Epithelial cell of esophagus (primary cell): ENCODE results near the gene TSHZ2.
A peak's percentile ranks its signal among the peaks of the same experiment; 100 is the strongest.
"Not testable (repeated sequence)": the region's sequence is repeated elsewhere in the genome, so short reads cannot be mapped to it uniquely, and the experiment has no call there.

ENCODE experiments used
- DNase-seq: peaks from one replicate; pipeline ENCODE4 v3.0.0; 2010; ENCODE audit warnings: low read depth
- H3K4me3 ChIP-seq: 2 replicates; pipeline ENCODE4 v1.5.1; 2011; ENCODE audit warnings: mild to moderate bottlenecking, low read length, control low read depth
- TF ChIP-seq, protein P1 (sequence below): IDR thresholded peaks from 2 replicates; pipeline ENCODE4 v1.5.1; 2011; ENCODE audit warnings: low read depth, mild to moderate bottlenecking, low read length, control low read depth, inconsistent platforms; ENCODE audit not compliant: insufficient read depth; ENCODE audit errors: missing control alignments

Gene TSHZ2

DNA sequence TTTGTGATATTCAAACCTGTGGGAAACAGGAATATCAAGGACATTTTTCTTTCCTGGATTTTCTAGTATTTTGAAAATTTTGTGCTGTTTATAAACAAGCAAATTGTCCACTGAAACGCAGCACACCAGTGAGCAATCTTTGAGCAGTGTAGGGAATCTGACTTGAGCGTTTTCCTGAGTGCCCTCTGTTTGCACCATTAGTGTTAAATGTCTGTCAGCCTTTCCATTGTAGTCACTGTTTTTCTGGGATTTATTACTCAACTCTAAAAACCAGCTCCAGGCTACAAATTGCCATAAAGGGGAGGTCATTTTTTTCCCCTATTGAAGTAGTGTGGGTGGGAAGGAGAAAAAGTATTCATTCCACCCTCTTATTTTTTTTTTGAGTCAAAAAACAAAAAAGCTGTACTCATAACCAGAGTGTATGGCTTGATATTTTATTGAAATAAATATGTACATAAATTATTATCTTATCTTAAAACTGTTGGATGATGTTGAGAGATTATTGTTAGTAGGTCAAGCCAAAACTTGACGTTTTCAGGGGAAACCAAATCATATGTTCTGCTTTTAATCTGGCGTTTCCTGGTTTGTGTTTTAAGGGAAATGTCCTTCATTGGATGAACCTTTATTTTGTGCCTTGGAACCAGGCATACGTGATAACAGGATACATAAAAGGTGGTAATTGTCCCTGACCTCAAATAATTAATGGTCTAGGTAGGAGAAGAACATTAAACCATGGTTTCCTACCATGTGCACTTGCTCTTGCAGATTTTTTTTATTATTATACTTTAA is 51.8 kb downstream of the TSHZ2 start:
- no peak overlapping the region for H3K4me3 ChIP-seq
- TF ChIP-seq, protein P1, sequence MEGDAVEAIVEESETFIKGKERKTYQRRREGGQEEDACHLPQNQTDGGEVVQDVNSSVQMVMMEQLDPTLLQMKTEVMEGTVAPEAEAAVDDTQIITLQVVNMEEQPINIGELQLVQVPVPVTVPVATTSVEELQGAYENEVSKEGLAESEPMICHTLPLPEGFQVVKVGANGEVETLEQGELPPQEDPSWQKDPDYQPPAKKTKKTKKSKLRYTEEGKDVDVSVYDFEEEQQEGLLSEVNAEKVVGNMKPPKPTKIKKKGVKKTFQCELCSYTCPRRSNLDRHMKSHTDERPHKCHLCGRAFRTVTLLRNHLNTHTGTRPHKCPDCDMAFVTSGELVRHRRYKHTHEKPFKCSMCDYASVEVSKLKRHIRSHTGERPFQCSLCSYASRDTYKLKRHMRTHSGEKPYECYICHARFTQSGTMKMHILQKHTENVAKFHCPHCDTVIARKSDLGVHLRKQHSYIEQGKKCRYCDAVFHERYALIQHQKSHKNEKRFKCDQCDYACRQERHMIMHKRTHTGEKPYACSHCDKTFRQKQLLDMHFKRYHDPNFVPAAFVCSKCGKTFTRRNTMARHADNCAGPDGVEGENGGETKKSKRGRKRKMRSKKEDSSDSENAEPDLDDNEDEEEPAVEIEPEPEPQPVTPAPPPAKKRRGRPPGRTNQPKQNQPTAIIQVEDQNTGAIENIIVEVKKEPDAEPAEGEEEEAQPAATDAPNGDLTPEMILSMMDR = no peak
- DNase-seq = peak; percentile 8

DNA sequence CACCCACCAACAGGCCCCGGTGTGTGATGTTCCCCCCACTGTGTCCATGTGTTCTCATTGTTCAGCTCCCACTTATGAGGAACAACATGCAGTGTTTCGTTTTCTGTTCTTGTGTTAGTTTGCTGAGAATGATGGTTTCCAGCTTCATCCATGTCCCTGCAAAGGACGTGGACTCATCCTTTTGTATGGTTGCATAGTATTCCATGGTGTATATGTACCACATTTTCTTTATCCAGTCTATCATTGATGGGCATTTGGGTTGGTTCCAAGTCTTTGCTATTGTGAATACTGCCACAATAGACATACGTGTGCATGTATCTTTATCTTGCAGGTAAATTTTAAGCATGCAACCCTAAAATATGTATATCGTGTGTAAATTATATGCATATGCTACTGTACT is 52.5 kb downstream of the TSHZ2 start:
- not testable (repeated sequence) for H3K4me3 ChIP-seq, DNase-seq

DNA sequence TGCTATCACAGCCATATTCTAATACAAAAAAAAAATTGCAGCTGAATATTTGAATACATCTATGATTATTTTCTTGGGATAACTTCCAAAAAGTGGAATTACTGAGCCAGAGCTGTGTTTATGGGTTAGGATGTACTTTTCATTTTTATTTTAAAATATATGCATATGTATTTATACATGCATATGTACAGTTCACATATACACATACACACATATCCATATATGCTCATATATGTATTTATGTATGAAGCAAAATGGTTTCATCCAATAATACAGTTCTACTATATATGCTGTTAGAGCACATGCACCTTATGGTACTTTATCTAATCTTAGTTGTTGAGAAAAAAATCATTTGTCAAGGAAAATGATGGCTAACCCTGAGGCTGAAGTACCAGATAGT is 54.9 kb downstream of the TSHZ2 start:
- TF ChIP-seq, protein P1 = no peak

DNA sequence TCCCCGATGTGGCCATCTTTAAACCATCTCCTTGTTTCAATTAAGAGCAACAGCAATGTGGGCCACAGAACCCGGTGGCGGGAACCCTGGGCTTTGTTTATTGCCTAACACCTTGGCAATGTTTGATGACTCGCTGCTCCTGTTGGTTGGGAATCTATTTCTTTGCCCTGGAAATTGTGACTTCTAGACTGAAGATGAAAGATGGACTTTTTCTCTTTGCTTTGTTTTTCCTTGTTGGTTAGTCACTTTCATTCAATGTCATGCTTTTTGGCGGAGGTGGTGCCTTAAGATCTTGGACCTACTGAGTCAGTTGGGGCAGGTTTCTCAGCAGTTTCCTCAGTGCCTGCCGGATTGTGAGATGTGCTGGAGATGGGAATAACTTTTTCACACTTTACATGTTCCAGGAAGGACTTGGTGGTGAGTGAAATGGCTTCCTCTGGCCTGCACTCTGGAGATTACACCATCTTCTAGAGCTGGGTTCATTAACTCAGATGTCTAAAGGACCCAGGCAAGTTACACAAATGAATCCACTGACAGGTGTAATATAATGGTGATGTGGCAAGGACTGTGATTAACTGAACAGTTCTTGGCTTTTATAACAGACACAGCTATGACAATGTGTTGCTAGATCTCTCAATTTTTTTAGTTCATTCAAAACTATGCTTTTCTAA is 56.3 kb downstream of the TSHZ2 start:
- no peak overlapping the region for H3K4me3 ChIP-seq
- DNase-seq = peak; percentile 48

More for the DNA sequence above, 54.9 kb downstream of the TSHZ2 start:
- no peak overlapping the region for H3K4me3 ChIP-seq
- no peak for DNase-seq

DNA sequence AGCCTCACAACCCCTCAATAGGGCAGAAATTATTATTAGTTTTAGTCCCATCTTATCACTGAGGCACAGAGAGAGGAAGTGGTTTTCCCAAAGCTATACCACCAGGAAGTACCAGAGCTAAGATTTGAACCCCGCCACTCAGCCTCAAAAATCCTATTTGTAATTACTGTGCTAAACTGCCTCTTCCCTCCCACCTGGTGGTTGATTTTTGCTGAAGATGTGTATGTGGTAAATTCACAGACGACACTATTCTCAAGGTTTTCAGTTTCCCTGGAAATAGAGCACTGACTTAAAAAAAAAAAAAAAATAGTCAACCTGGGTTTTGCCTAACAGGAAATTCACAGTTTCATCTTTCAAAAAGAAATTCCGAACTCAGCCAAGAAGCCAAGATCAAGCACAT is 57.9 kb downstream of the TSHZ2 start:
- TF ChIP-seq, protein P1 = no peak
- no peak for DNase-seq
- no peak overlapping the region for H3K4me3 ChIP-seq

More for the DNA sequence above, 56.3 kb downstream of the TSHZ2 start:
- TF ChIP-seq, protein P1 = no peak

DNA sequence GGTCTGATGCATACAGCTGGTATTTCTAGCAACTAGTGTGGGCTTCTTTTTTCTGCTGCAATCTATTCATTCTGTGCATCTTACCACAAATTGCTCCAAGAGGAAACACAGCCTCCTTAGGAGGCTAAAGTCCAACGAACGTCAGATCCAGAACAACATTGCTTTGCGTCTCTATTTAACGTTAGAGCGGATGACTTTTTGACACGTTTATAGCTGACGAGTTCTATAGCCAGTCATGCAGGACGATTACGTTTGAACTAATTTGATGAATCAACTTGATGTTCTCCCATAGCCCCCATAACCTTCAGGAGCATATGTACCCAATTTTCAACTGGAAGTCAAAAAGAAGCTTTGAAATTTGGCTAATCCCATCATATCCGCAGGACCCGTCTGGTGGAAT is 59.9 kb downstream of the TSHZ2 start:
- TF ChIP-seq, protein P1 = no peak
- no peak overlapping the region for H3K4me3 ChIP-seq
- DNase-seq = no peak

DNA sequence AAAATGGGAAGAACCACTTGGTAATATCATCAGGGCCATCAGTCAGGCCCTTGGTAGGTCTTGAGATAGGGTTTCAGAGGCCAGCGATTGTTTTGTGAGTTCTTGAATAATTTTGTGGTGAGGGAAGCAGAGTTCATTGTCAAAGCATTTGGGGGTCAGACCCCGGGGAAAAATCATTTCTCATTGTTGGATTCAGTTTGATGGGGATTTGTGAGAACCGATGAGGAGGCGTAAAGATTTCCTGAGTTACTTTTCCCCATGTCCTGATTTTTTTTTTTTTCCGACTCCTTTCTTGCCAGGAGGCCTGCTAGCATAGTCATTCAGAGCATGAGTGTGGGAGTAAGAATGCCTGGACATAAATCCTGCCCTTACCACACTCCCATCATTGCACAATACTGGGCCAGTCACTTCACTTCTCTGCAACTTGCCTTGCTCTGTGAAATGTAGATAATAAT is 60.3 kb downstream of the TSHZ2 start:
- no peak overlapping the region for H3K4me3 ChIP-seq
- peak; percentile 97 for DNase-seq
- TF ChIP-seq, protein P1 = no peak
